H9 (cell line): ENCODE data around the gene CASK. TPM values are rescaled to one million over a fixed set of nuclear protein-coding genes. Genes with fewer than 3 reads are reported as not detected.

ENCODE experiments used
- DNase-seq: peaks from one replicate; pipeline ENCODE4 v3.0.0-alpha.2; 2017
- H2AFZ ChIP-seq: one replicate; pipeline ENCODE4 v1.6.1; 2013; ENCODE audit warnings: mild to moderate bottlenecking, low read length, control low read depth, moderate library complexity
- H2AK5ac ChIP-seq: 2 replicates; pipeline ENCODE4 v1.6.1; 2013; ENCODE audit warnings: low read length, control low read depth, mixed read lengths; ENCODE audit not compliant: insufficient read length
- H2BK120ac ChIP-seq: one replicate; pipeline ENCODE4 v1.6.1; 2013; ENCODE audit warnings: low read depth, mild to moderate bottlenecking, low read length, control low read depth, inconsistent platforms; ENCODE audit not compliant: poor library complexity, severe bottlenecking
- H2BK12ac ChIP-seq: 2 replicates; pipeline ENCODE4 v1.6.1; 2013; ENCODE audit warnings: low read length, control low read depth, mixed read lengths, low read depth; ENCODE audit not compliant: insufficient read length
- H2BK15ac ChIP-seq: 2 replicates; pipeline ENCODE4 v1.6.1; 2013; ENCODE audit warnings: low read depth, low read length, control low read depth
- H2BK20ac ChIP-seq: one replicate; pipeline ENCODE4 v1.6.1; 2013; ENCODE audit warnings: low read depth, mild to moderate bottlenecking, low read length, control low read depth, inconsistent platforms; ENCODE audit not compliant: poor library complexity, severe bottlenecking
- H2BK5ac ChIP-seq: 2 replicates; pipeline ENCODE4 v1.6.1; 2013; ENCODE audit warnings: low read length, control low read depth, mixed read lengths; ENCODE audit not compliant: insufficient read length
- H3K14ac ChIP-seq: 2 replicates; pipeline ENCODE4 v1.6.1; 2013; ENCODE audit warnings: low read length, control low read depth; ENCODE audit not compliant: insufficient read depth
- H3K18ac ChIP-seq: 2 replicates; pipeline ENCODE4 v1.6.1; 2013; ENCODE audit warnings: low read depth, mild to moderate bottlenecking, mixed read lengths, low read length, control low read depth; ENCODE audit not compliant: insufficient read length
- H3K23ac ChIP-seq: 2 replicates; pipeline ENCODE4 v1.6.1; 2013; ENCODE audit warnings: low read length, control low read depth, mixed read lengths, low read depth; ENCODE audit not compliant: insufficient read length
- H3K23me2 ChIP-seq: 2 replicates; pipeline ENCODE4 v1.6.1; 2013; ENCODE audit warnings: low read depth, mild to moderate bottlenecking, mixed read lengths, low read length, control low read depth; ENCODE audit not compliant: insufficient read length, poor library complexity, severe bottlenecking
- H3K27ac ChIP-seq: 2 replicates; pipeline ENCODE4 v1.5.1; 2013; ENCODE audit warnings: low read length, control low read depth, mixed read lengths, low read depth; ENCODE audit not compliant: insufficient read length
- H3K27me3 ChIP-seq: 2 replicates; pipeline ENCODE4 v1.6.1; 2013; ENCODE audit warnings: low read length, control low read depth, inconsistent platforms; ENCODE audit not compliant: insufficient read depth
- H3K4ac ChIP-seq: 2 replicates; pipeline ENCODE4 v1.6.1; 2013; ENCODE audit warnings: low read depth, mild to moderate bottlenecking, control low read depth, inconsistent platforms, low read length, moderate library complexity
- H3K4me1 ChIP-seq: 2 replicates; pipeline ENCODE4 v1.6.1; 2013; ENCODE audit warnings: low read length, control low read depth, inconsistent platforms; ENCODE audit not compliant: insufficient read depth
- H3K4me2 ChIP-seq: 2 replicates; pipeline ENCODE4 v1.6.1; 2013; ENCODE audit warnings: low read length, control low read depth, mixed read lengths; ENCODE audit not compliant: insufficient read length, insufficient read depth
- H3K56ac ChIP-seq: 2 replicates; pipeline ENCODE4 v1.6.1; 2013; ENCODE audit warnings: low read depth, mild to moderate bottlenecking, mixed read lengths, low read length, control low read depth; ENCODE audit not compliant: insufficient read length
- H3K79me1 ChIP-seq: 2 replicates; pipeline ENCODE4 v1.6.1; 2013; ENCODE audit warnings: low read depth, mild to moderate bottlenecking, moderate library complexity, low read length, control low read depth, inconsistent platforms; ENCODE audit not compliant: insufficient read depth, poor library complexity, severe bottlenecking
- H3K79me2 ChIP-seq: 2 replicates; pipeline ENCODE4 v1.6.1; 2013; ENCODE audit warnings: low read length, control low read depth, inconsistent platforms; ENCODE audit not compliant: insufficient read depth
- H3K9ac ChIP-seq: 2 replicates; pipeline ENCODE4 v1.6.1; 2013; ENCODE audit warnings: low read length, control low read depth, mixed read lengths; ENCODE audit not compliant: insufficient read length; ENCODE audit errors: extremely low read depth
- H3K9me3 ChIP-seq: one replicate; pipeline ENCODE4 v1.6.1; 2013; ENCODE audit warnings: low read depth, low read length, inconsistent platforms; ENCODE audit not compliant: control insufficient read depth
- H3T11ph ChIP-seq: one replicate; pipeline ENCODE4 v1.6.1; 2013; ENCODE audit warnings: mild to moderate bottlenecking, low read length, control low read depth, inconsistent platforms
- H4K20me1 ChIP-seq: one replicate; pipeline ENCODE4 v1.6.1; 2013; ENCODE audit not compliant: control insufficient read depth, insufficient read length, insufficient read depth
- H4K5ac ChIP-seq: 2 replicates; pipeline ENCODE4 v1.6.1; 2013; ENCODE audit warnings: low read depth, mild to moderate bottlenecking, mixed read lengths, low read length, control low read depth; ENCODE audit not compliant: insufficient read length
- H4K8ac ChIP-seq: replicated peaks from 2 replicates; pipeline ENCODE4 v1.6.1; 2013; ENCODE audit warnings: low read length, control low read depth, mixed read lengths, low read depth; ENCODE audit not compliant: insufficient read length
- H4K91ac ChIP-seq: 2 replicates; pipeline ENCODE4 v1.6.1; 2013; ENCODE audit warnings: low read depth, mild to moderate bottlenecking, moderate library complexity, mixed read lengths, low read length, control low read depth; ENCODE audit not compliant: insufficient read length
- H3K27ac Mint-ChIP-seq, 3 experiments: 2 replicates in 2 of 3; 3 replicates in 1 of 3; pipeline ENCODE4 v1.8.0; 2020 to 2021; ENCODE audit warnings: mixed read lengths in 3 of 3, mild to moderate bottlenecking in 1 of 3, moderate library complexity in 1 of 3
- H3K27me3 Mint-ChIP-seq: 2 replicates; pipeline ENCODE4 v1.8.0; 2021; ENCODE audit warnings: low read depth, mild to moderate bottlenecking, moderate library complexity, mixed read lengths
- H3K36me3 Mint-ChIP-seq, 3 experiments: 2 replicates in 2 of 3; 3 replicates in 1 of 3; pipeline ENCODE4 v1.8.0; 2020 to 2021; ENCODE audit warnings: low read depth in 3 of 3, mixed read lengths in 3 of 3; ENCODE audit not compliant: insufficient read depth in 1 of 3
- H3K4me1 Mint-ChIP-seq, 2 experiments: 2 replicates each; pipeline ENCODE4 v1.8.0; 2020; ENCODE audit warnings: mixed read lengths in 2 of 2
- H3K4me3 Mint-ChIP-seq, 2 experiments: 2 replicates in 1 of 2; 3 replicates in 1 of 2; pipeline ENCODE4 v1.8.0; 2020 to 2021; ENCODE audit warnings: mild to moderate bottlenecking in 2 of 2, mixed read lengths in 2 of 2, moderate library complexity in 1 of 2
- H3K9me3 Mint-ChIP-seq, 2 experiments: 2 replicates in 1 of 2; 3 replicates in 1 of 2; pipeline ENCODE4 v1.8.0; 2020; ENCODE audit warnings: mild to moderate bottlenecking in 2 of 2, mixed read lengths in 2 of 2, moderate library complexity in 1 of 2
- total RNA-seq: library from RNA; stranded (reverse); gene quantifications from 2 replicates; pipeline ENCODE4 v1.2.1, GENCODE V29; 2021
- TF ChIP-seq, protein P1 (sequence below): fragments of 200-600 bp; sonication (generic); conservative IDR thresholded peaks from 3 replicates; pipeline ENCODE4 v1.8.0; 2021; ENCODE audit warnings: antibody characterized with exemption, mild to moderate bottlenecking

Gene CASK
- total RNA-seq, 1 experiment from 2014 or later = 44.1 TPM

DNA sequence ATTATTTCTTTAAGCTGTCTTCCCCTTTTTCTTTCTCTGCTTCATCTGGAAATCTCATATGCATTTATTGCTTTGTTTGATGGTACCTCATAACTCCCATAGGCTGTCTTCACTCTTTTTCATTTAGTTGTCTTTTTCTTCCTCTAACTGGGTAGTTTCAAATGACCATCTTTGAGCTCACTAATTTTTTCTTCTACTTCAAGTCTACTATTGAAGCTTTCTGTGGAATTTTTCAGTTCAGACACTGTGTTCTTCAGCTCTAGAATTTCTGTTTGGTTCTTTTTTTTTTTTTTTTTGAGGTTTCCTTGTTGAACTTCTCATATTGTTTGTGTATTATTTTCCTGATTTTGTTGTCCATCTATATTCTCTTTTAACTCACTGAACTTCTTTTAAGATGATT, 23.0 kb downstream of the CASK start:
- H3K9me3 ChIP-seq = no peaks in the 10 kb centered on the region
- no peak overlapping the region for H3K23ac ChIP-seq
- no peak overlapping the region for H3K18ac ChIP-seq
- Mint-ChIP-seq H3K4me1 (peaks cover 4% of the 10 kb centered on the region in 2 experiments; a peak in 2 of 4 replicates), H3K27ac (no peak overlapping the region), H3K27me3 (no peaks in the 10 kb centered on the region), H3K4me3 (no peak overlapping the region), H3K36me3 (peaks cover 19 to 26% (median 25%) of the 10 kb centered on the region in 3 experiments), H3K9me3 (peaks cover 53 to 64% of the 10 kb centered on the region in 2 experiments)
- no peak overlapping the region for H2BK20ac ChIP-seq
- H3K79me2 ChIP-seq = peaks cover 11% of the 10 kb centered on the region; the same call in 1 of the 2 replicates
- H3K14ac ChIP-seq = no peak overlapping the region
- no peak overlapping the region for H4K5ac ChIP-seq
- H2AK5ac ChIP-seq = no peak overlapping the region
- no peak overlapping the region for H2BK5ac ChIP-seq
- no peaks in the 10 kb centered on the region for H3K23me2 ChIP-seq
- H3K79me1 ChIP-seq = no peaks in the 10 kb centered on the region
- H2BK15ac ChIP-seq = no peak overlapping the region
- no peak overlapping the region for H3K56ac ChIP-seq
- no peak overlapping the region for H3K4me2 ChIP-seq
- no peak overlapping the region for H3K4ac ChIP-seq
- no peak overlapping the region for H2AFZ ChIP-seq
- no peaks in the 10 kb centered on the region for H3K4me1 ChIP-seq
- H3K27me3 ChIP-seq = no peaks in the 10 kb centered on the region
- no peak overlapping the region for H3T11ph ChIP-seq
- no peak overlapping the region for H4K91ac ChIP-seq
- H4K8ac ChIP-seq = no peak overlapping the region
- no peaks in the 10 kb centered on the region for H4K20me1 ChIP-seq
- TF ChIP-seq, protein P1, sequence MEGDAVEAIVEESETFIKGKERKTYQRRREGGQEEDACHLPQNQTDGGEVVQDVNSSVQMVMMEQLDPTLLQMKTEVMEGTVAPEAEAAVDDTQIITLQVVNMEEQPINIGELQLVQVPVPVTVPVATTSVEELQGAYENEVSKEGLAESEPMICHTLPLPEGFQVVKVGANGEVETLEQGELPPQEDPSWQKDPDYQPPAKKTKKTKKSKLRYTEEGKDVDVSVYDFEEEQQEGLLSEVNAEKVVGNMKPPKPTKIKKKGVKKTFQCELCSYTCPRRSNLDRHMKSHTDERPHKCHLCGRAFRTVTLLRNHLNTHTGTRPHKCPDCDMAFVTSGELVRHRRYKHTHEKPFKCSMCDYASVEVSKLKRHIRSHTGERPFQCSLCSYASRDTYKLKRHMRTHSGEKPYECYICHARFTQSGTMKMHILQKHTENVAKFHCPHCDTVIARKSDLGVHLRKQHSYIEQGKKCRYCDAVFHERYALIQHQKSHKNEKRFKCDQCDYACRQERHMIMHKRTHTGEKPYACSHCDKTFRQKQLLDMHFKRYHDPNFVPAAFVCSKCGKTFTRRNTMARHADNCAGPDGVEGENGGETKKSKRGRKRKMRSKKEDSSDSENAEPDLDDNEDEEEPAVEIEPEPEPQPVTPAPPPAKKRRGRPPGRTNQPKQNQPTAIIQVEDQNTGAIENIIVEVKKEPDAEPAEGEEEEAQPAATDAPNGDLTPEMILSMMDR = no peak
- no peak overlapping the region for H3K27ac ChIP-seq
- no peak overlapping the region for H2BK120ac ChIP-seq
- H2BK12ac ChIP-seq = no peak overlapping the region
- no peak for DNase-seq
- no peak overlapping the region for H3K9ac ChIP-seq
